DND-41 (cell line): ENCODE results near the gene C10orf95.

Experiments used
- EZH2 ChIP-seq: IDR thresholded peaks from 3 replicates; pipeline ENCODE4 v1.6.1; 2012; ENCODE audit warnings: borderline replicate concordance, low read depth, mild to moderate bottlenecking, moderate library complexity, low read length, inconsistent platforms; ENCODE audit not compliant: severe bottlenecking
- TF ChIP-seq, protein P1 (sequence below): IDR thresholded peaks from 2 replicates; pipeline ENCODE4 v1.5.1; 2012; ENCODE audit warnings: borderline replicate concordance, low read length, moderate library complexity, mild to moderate bottlenecking; ENCODE audit not compliant: poor library complexity, severe bottlenecking; ENCODE audit errors: extremely low read depth

DNA sequence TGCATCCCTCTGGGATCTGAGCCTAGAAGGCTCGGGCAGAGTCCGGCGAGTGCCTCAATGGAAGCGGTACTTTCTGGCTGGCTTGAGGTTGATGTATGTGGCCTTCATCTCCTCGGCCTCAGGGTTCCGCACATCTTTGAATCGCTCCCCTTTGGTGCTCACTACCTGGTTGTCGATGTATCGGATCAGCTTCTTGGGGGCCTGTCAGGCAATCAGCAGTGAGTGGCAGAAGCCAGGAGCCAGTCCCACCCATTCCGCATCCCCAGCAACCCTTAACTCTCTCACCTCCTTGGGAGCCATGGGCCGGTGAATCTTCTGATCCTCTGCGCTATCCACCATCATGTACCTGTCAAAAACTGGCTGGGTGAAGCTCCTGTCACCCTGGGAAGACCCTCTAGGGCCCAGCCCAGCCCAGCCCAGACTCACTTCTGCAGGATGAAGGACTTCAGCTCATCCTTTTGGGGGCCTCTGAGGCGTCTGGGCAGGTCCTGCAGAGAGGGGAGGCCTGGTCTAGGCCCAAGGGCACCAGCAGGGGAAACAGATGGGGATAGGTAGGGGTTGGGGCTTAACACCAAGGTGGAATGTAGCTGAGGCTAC, 27.9 kb downstream of the C10orf95 start:
- TF ChIP-seq, protein P1, sequence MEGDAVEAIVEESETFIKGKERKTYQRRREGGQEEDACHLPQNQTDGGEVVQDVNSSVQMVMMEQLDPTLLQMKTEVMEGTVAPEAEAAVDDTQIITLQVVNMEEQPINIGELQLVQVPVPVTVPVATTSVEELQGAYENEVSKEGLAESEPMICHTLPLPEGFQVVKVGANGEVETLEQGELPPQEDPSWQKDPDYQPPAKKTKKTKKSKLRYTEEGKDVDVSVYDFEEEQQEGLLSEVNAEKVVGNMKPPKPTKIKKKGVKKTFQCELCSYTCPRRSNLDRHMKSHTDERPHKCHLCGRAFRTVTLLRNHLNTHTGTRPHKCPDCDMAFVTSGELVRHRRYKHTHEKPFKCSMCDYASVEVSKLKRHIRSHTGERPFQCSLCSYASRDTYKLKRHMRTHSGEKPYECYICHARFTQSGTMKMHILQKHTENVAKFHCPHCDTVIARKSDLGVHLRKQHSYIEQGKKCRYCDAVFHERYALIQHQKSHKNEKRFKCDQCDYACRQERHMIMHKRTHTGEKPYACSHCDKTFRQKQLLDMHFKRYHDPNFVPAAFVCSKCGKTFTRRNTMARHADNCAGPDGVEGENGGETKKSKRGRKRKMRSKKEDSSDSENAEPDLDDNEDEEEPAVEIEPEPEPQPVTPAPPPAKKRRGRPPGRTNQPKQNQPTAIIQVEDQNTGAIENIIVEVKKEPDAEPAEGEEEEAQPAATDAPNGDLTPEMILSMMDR = no peak
- TF ChIP-seq EZH2 = no peak
